Measurements from ENCODE around the gene SLC13A5.

SLC13A5 gene

DNA sequence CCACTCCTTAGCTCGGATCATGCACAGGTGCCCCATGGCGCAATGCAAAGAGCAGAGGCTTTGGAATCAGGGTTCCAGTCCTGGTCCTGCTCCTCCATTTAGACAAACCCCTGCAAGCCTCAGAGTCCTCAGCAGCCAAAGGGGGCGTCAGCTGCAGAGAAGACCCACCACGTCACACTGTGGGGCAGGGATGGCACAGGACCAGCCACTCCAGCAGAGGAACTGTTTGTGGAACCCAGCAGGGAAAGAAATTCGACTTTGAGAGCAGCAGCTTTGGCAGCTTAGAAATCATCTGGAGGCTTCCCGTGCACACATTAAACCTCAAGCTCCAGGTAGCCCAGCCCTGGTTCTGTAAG, 36.4 kb downstream of the SLC13A5 start:
- H4K20me1 ChIP-seq: peaks cover 0 to 45% (median 24%) of the 10 kb centered on the region in 11 experiments; a peak in 17 of 22 replicates
- H3K27me3 ChIP-seq: peaks cover 49 to 80% (median 62%) of the 10 kb centered on the region in 11 experiments
- H3K9ac ChIP-seq: no peak overlapping the region
- no peak overlapping the region for H3K4me3 ChIP-seq
- peak overlapping the region; percentile 52 to 82 (median 69) for H3K4me2 ChIP-seq
- no peak for TF ChIP-seq Cebpa-rat (IDR thresholded peaks at IDR 0.05)
- H3K9me3 ChIP-seq (replicated peaks in 1 of 11): no peaks in the 10 kb centered on the region
- peaks cover 12 to 55% (median 35%) of the 10 kb centered on the region in 10 experiments for H3K4me1 ChIP-seq
- no peaks in the 10 kb centered on the region for H3K36me3 ChIP-seq
- no peak overlapping the region for H3K27ac ChIP-seq

DNA sequence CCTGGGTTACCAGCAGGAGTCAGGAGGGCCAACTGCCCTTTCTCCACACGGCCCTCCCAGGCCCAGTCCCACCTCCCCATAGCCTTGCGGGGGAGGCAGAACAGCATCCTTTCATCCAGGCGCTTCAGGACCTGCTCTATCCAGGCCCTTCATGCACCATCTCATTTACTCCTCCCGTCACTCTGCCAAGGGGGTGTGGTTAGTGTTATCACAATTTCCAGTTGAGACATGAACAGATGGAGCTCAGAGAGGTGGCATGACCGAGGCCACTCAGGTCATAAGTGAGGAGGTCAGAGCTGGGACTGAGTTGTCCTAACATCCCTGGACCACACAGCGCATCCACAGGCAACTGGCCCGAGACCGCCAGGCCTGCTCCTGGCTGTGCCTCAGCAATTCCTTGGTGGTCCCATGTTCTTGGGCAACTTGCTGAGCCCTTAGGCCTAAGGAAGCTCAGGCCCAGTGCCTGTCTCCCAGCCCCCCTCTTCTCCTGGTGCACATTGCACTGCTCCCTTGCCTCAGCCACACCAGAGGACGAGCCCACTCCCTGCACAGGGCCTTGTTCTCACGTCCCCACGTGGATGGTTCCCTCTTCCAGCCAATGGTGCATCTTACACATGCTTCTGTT, 37.9 kb downstream of the SLC13A5 start:
- Histone ChIP-seq H3K9ac (no peak overlapping the region), H3K4me3 (no peak overlapping the region), H4K20me1 (peaks cover 0 to 45% (median 24%) of the 10 kb centered on the region in 11 experiments; a peak in 17 of 22 replicates), H3K27ac (no peak overlapping the region), H3K27me3 (peaks cover 49 to 65% (median 58%) of the 10 kb centered on the region in 11 experiments), H3K4me2 (peak overlapping the region in 6 of 11 experiments; percentile 1 to 25 (median 16); a peak in 4 of 22 replicates), H3K36me3 (no peaks in the 10 kb centered on the region), H3K9me3 (replicated peaks in 1 of 11) (no peaks in the 10 kb centered on the region), H3K4me1 (peaks cover 12 to 41% (median 30%) of the 10 kb centered on the region in 10 experiments)
- TF ChIP-seq Cebpa-rat (IDR thresholded peaks at IDR 0.05): no peak

DNA sequence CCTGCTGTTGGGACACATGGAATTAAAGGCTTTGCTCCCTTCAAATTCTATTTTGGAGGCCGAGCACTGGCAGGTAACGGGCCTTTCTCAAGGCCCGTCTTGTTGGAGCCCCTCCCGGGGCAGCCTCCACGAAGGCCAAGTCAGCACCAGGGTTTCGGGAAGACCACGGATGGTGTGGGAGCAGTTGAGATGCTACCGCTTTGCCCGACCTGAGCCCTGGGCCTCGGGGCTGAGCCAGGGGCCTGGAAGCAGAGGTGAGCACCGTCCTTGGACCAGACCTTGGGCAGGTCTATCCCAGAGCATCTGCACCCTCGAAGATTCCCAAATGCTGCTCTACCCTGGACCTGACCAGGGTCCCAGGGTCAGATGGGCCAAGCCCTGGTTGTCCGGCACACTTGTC, 38.6 kb downstream of the SLC13A5 start:
- no peak overlapping the region for H3K9ac ChIP-seq
- H4K20me1 ChIP-seq: peaks cover 0 to 45% (median 24%) of the 10 kb centered on the region in 11 experiments; a peak in 17 of 22 replicates
- H3K27ac ChIP-seq: no peak overlapping the region
- TF ChIP-seq Cebpa-rat (IDR thresholded peaks at IDR 0.05): no peak
- no peak overlapping the region for H3K4me3 ChIP-seq
- H3K4me2 ChIP-seq: no peak overlapping the region
- H3K36me3 ChIP-seq: no peaks in the 10 kb centered on the region
- H3K27me3 ChIP-seq: peaks cover 44 to 58% (median 51%) of the 10 kb centered on the region in 11 experiments
- peaks cover 12 to 33% (median 23%) of the 10 kb centered on the region in 10 experiments for H3K4me1 ChIP-seq
- no peaks in the 10 kb centered on the region for H3K9me3 ChIP-seq (replicated peaks in 1 of 11)

GRCh38 chr17:6671431-6671830, 41.7 kb downstream of the SLC13A5 start:
- peaks cover 0 to 25% (median 3%) of the 10 kb centered on the region in 11 experiments; a peak in 10 of 22 replicates for H4K20me1 ChIP-seq
- no peak overlapping the region for H3K4me3 ChIP-seq
- peaks cover 16 to 49% (median 24%) of the 10 kb centered on the region in 11 experiments for H3K27me3 ChIP-seq
- H3K27ac ChIP-seq: no peak overlapping the region
- H3K4me1 ChIP-seq: peaks cover 9 to 29% (median 19%) of the 10 kb centered on the region in 10 experiments; a peak in 18 of 20 replicates
- no peaks in the 10 kb centered on the region for H3K9me3 ChIP-seq (replicated peaks in 1 of 11)
- H3K36me3 ChIP-seq: no peaks in the 10 kb centered on the region
- no peak for TF ChIP-seq Cebpa-rat (IDR thresholded peaks at IDR 0.05)
- H3K9ac ChIP-seq: no peak overlapping the region
- no peak overlapping the region for H3K4me2 ChIP-seq

GRCh38 chr17:6670999-6671398, 42.2 kb downstream of the SLC13A5 start:
- no peak overlapping the region for H3K4me2 ChIP-seq
- H3K27ac ChIP-seq: no peak overlapping the region
- no peak for TF ChIP-seq Cebpa-rat (IDR thresholded peaks at IDR 0.05)
- no peaks in the 10 kb centered on the region for H3K9me3 ChIP-seq (replicated peaks in 1 of 11)
- peaks cover 12 to 45% (median 19%) of the 10 kb centered on the region in 11 experiments; a peak in 21 of 22 replicates for H3K27me3 ChIP-seq
- H3K4me3 ChIP-seq: no peak overlapping the region
- no peak overlapping the region for H3K9ac ChIP-seq
- H4K20me1 ChIP-seq: peaks cover 0 to 24% (median 0%) of the 10 kb centered on the region in 11 experiments; a peak in 7 of 22 replicates
- H3K36me3 ChIP-seq: no peaks in the 10 kb centered on the region
- H3K4me1 ChIP-seq: peaks cover 9 to 32% (median 23%) of the 10 kb centered on the region in 10 experiments; a peak in 18 of 20 replicates

DNA sequence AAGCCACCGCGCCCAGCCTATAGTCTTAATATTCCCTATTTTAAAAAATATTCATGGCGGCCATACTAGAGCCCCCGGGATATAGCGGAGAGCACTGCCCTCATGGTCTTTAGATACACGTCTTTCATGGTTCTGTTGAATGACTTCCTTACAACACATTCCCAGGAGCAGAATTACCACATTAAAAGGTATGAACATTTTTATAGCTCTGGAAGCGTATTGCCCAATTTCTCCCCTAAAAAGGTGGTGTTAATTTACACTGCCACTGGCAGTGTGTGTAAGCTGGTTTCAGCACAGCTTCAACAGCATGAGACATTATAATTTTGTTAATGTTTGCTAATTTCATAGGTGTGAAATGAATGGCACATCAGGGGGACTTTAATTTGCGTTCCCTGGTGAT, 42.6 kb downstream of the SLC13A5 start:
- H3K9me3 ChIP-seq (replicated peaks in 1 of 11): no peaks in the 10 kb centered on the region
- H3K36me3 ChIP-seq: no peaks in the 10 kb centered on the region
- H4K20me1 ChIP-seq: peaks cover 0 to 23% (median 0%) of the 10 kb centered on the region in 11 experiments; a peak in 7 of 22 replicates
- H3K9ac ChIP-seq: no peak overlapping the region
- peaks cover 9 to 28% (median 22%) of the 10 kb centered on the region in 10 experiments; a peak in 18 of 20 replicates for H3K4me1 ChIP-seq
- no peak for TF ChIP-seq Cebpa-rat (IDR thresholded peaks at IDR 0.05)
- H3K27ac ChIP-seq: no peak overlapping the region
- H3K4me2 ChIP-seq: no peak overlapping the region
- H3K4me3 ChIP-seq: no peak overlapping the region
- H3K27me3 ChIP-seq: peaks cover 8 to 41% (median 15%) of the 10 kb centered on the region in 11 experiments; a peak in 20 of 22 replicates

DNA sequence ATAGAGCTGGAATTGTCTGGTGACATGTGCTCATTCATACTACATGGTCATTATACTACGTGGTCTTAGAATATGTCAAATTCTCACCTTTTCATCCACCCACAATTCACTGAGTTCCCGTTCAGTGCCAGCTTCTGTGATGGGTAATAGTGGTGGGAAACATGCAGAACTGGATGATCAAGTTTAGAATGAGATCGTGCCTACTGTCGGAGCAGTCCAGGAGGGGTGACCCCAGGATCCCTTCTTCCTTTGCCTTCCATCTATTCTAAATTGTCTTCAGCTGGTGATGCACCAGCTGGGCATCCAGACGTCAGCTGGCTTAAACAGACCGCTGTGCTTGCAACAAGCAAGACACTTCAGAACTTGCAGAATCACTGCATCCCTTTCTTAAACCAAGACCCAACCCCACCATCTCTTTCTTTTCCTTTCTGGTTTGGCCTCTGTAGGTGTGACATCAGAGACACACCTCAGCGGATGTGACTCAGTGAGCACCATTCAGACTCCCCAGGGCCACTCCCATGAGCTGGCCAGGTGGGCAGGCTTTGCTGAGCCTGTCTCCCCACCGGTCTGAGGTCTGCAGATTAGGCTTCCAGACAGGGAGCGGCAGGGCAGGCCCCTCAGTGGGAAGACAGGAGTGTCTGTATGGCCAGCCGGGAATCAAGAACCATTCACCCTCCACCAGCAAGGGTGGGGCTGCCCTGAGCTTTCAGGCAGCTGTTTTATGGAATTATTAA, 43.5 kb downstream of the SLC13A5 start:
- no peak overlapping the region for H3K9ac ChIP-seq
- no peaks in the 10 kb centered on the region for H3K9me3 ChIP-seq (replicated peaks in 1 of 11)
- no peak overlapping the region for H3K4me3 ChIP-seq
- H4K20me1 ChIP-seq: peaks cover 0 to 14% (median 0%) of the 10 kb centered on the region in 11 experiments; a peak in 5 of 22 replicates
- H3K27me3 ChIP-seq: peaks cover 0 to 31% (median 6%) of the 10 kb centered on the region in 11 experiments; a peak in 11 of 22 replicates
- H3K36me3 ChIP-seq: no peaks in the 10 kb centered on the region
- no peak for TF ChIP-seq Cebpa-rat (IDR thresholded peaks at IDR 0.05)
- peaks cover 9 to 25% (median 22%) of the 10 kb centered on the region in 10 experiments; a peak in 18 of 20 replicates for H3K4me1 ChIP-seq
- H3K4me2 ChIP-seq: no peak overlapping the region
- no peak overlapping the region for H3K27ac ChIP-seq

GRCh38 chr17:6668727-6669425, 44.3 kb downstream of the SLC13A5 start:
- no peak overlapping the region for H3K27ac ChIP-seq
- no peak for TF ChIP-seq Cebpa-rat (IDR thresholded peaks at IDR 0.05)
- no peak overlapping the region for H3K9ac ChIP-seq
- no peaks in the 10 kb centered on the region for H3K9me3 ChIP-seq (replicated peaks in 1 of 11)
- peaks cover 0 to 12% (median 0%) of the 10 kb centered on the region in 11 experiments; a peak in 5 of 22 replicates for H4K20me1 ChIP-seq
- no peaks in the 10 kb centered on the region for H3K36me3 ChIP-seq
- no peak overlapping the region for H3K4me3 ChIP-seq
- H3K4me2 ChIP-seq: no peak overlapping the region
- peaks cover 9 to 25% (median 22%) of the 10 kb centered on the region in 10 experiments; a peak in 18 of 20 replicates for H3K4me1 ChIP-seq
- H3K27me3 ChIP-seq: peaks cover 0 to 25% (median 0%) of the 10 kb centered on the region in 11 experiments; a peak in 7 of 22 replicates
